ENCODE data around the gene MYOZ1. TPM values are rescaled to one million over a fixed set of nuclear protein-coding genes. Genes with fewer than 3 reads are reported as not detected.

Gene MYOZ1
- total and polyA plus RNA-seq, 2 donors (not counting 3 experiments of a cell fraction or from before 2014, with no cell fraction given), result not detected

- intact Hi-C loops (cut with micrococcal nuclease), result loop anchor here (5.0 kb wide), 2 partner anchors 34 to 41 kb away; no protein-coding TSS in a partner anchor
- no TSS peak for BruUV-seq (replicated peaks)
Observed at GRCh38 chr10:73586583-73586984, 54.7 kb downstream of the MYOZ1 start.

More at GRCh38 chr10:73586583-73586984, 54.7 kb downstream of the MYOZ1 start:
- FAIRE-seq, result peak; percentile 82
- no peaks in the 10 kb centered on the region for H3K9me1 ChIP-seq (replicated peaks; ENCODE audit: control insufficient read depth, extremely low read depth, insufficient read depth, low read length)
- peaks cover 25% of the 10 kb centered on the region for H3K4me1 ChIP-seq (ENCODE audit: control insufficient read depth, extremely low read depth, insufficient read depth, low read length)
- no peaks in the 10 kb centered on the region for H4K20me1 ChIP-seq (replicated peaks; ENCODE audit: control insufficient read depth, extremely low read depth, insufficient read depth, low read length)
- no peak overlapping the region for H2AFZ ChIP-seq (ENCODE audit: low read depth, low read length)
- no peak overlapping the region for H3K9ac ChIP-seq (replicated peaks; ENCODE audit: extremely low read depth, insufficient read depth, low read length)
- TF ChIP-seq EZH2 (IDR thresholded peaks at IDR 0.05; ENCODE audit: borderline replicate concordance, low read depth, low read length, severe bottlenecking) (no peak), JUN (IDR thresholded peaks at IDR 0.05; ENCODE audit: borderline replicate concordance, insufficient read depth, insufficient read length, low read depth) (peak; percentile 75), POLR2A (IDR thresholded peaks at IDR 0.05; ENCODE audit: low read depth, low read length) (no peak), MYC (IDR thresholded peaks at IDR 0.05; ENCODE audit: low read depth, low read length) (no peak), CTCF (IDR thresholded peaks at IDR 0.05; ENCODE audit: extremely low read depth in 1 of 2, insufficient read depth in 1 of 2, low read depth in 1 of 2, low read length in 2 of 2) (no peak), MAX (IDR thresholded peaks at IDR 0.05; ENCODE audit: insufficient read depth, insufficient read length) (no peak), FOS (IDR thresholded peaks at IDR 0.05; ENCODE audit: borderline replicate concordance, insufficient read depth, low read length) (peak; percentile 63), POLR2AphosphoS5 (IDR thresholded peaks at IDR 0.05; ENCODE audit: insufficient read depth, low read depth, low read length) (peak; percentile 90), GATA2 (IDR thresholded peaks at IDR 0.05; ENCODE audit: insufficient read depth, insufficient read length, low read depth, low read length) (peak; percentile 99)
- ChIA-PET POLR2A (interaction anchor here (0.6 kb wide), 1 partner anchor 72 kb away, joined by 5 read pairs; no protein-coding TSS in a partner anchor), CTCF (interaction anchor here (0.7 to 1.3 kb wide), 6 partner anchors 9 to 57 kb away, joined by 3 to 5 read pairs (median 4); no protein-coding TSS in a partner anchor)
- peak overlapping the region; percentile 79 for H3K4me2 ChIP-seq (ENCODE audit: insufficient read depth, low read length)
- dilution Hi-C loops (cut with MboI; ENCODE audit: extremely low pct_ligation_motif_present, low sequenced_read_pairs), result no loop called here
- DNase-seq (ENCODE audit: low read depth, low spot score), result peak; percentile 93
- no peaks in the 10 kb centered on the region for H3K9me3 ChIP-seq (replicated peaks; ENCODE audit: control insufficient read depth, insufficient read depth, low read length)
- peaks cover 18 to 25% of the 10 kb centered on the region in 2 experiments for H3K27me3 ChIP-seq (ENCODE audit: control insufficient read depth in 2 of 2, insufficient read depth in 2 of 2, low read length in 2 of 2)
- no peak overlapping the region for H3K27ac ChIP-seq (ENCODE audit: insufficient read depth, low read depth, low read length)
- no peaks in the 10 kb centered on the region for H3K79me2 ChIP-seq (ENCODE audit: control insufficient read depth, insufficient read depth, low read length)
- no peak overlapping the region for H3K4me3 ChIP-seq (replicated peaks in 1 of 3; ENCODE audit: insufficient read depth in 1 of 3, low read depth in 1 of 3, low read length in 3 of 3)
- H3K36me3 ChIP-seq (ENCODE audit: control insufficient read depth in 2 of 2, extremely low read depth in 1 of 2, insufficient read depth in 2 of 2, low read length in 2 of 2), result no peaks in the 10 kb centered on the region

All from endothelial cell of umbilical vein (primary cell).